ENCODE measurements around the gene RNF157. TPM values are rescaled to one million over a fixed set of nuclear protein-coding genes. Genes with fewer than 3 reads are reported as not detected.

The RNF157 gene
- total RNA-seq, 1 experiment from 2014 or later: 4.0 TPM

- in situ Hi-C loops (cut with HindIII; ENCODE audit: low pct_unique_long_range_greater_than_20kb, low sequenced_read_pairs): no loop called here
Observed at GRCh38 chr17:76196675-76197074, 43.6 kb downstream of the RNF157 start.

DNA sequence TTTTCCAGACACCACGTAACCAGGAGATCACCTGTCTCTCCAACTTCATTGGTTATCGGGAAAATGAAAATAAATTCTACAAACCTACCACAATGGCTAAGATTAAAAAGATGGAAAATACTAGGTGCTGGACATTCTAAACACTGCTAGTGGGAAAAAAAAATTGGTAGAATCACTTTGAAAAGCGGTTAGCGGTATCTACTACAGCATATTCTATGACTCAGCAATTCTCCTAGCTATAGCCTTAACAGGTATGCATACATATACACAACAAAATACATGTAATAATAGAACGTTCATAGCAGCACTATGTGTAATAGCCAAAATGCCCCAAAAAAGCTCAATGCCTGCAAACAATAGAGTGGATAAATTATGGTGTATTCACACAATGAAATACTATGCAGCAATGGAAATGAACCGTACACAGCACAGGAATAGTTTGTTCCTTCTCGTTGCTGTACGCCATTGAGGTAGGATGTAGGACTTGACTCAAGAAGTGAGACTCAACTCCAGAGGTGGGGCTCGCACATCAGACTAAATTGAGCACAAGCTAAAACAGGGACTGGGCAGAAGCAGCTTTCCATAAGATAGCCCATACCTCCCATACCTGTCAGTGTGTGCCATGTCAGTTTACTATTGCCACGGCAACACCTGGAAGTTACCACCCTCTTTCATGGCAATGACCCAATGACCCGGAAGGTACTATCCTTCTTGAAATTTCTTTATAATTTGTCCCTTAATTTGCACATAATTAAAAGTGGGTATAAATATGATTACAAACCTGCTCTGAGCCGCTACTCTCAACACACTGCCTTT is 44.8 kb downstream of the RNF157 start:
- Histone ChIP-seq H3K4me3 (ENCODE audit: low read depth in 2 of 2, low read length in 2 of 2) (no peak overlapping the region), H3K27ac (ENCODE audit: low read length) (no peak overlapping the region), H3K4me1 (ENCODE audit: control insufficient read depth, insufficient read depth, low read length) (no peaks in the 10 kb centered on the region), H3K36me3 (ENCODE audit: control insufficient read depth, insufficient read depth, low read length) (no peaks in the 10 kb centered on the region), H3K27me3 (ENCODE audit: control insufficient read depth, insufficient read depth, low read length) (no peaks in the 10 kb centered on the region), H3K9me3 (ENCODE audit: control insufficient read depth, insufficient read depth, low read depth, low read length) (no peaks in the 10 kb centered on the region)
- no peak for ATAC-seq
- in situ Hi-C loops (cut with HindIII; ENCODE audit: low pct_unique_long_range_greater_than_20kb, low sequenced_read_pairs): no loop called here
- no peak for DNase-seq (ENCODE audit: low read depth, low spot score)
- intact Hi-C loops (cut with micrococcal nuclease; ENCODE audit: unreplicated experiment): no loop called here
- ChIA-PET POLR2A (no interaction called here), CTCF (interaction anchor here (0.5 kb wide), 1 partner anchor 74 kb away, joined by 3 read pairs; no protein-coding TSS in a partner anchor)
- no TSS peak for BruUV-seq (replicated peaks)
- TF ChIP-seq SIN3A (IDR thresholded peaks at IDR 0.05; ENCODE audit: borderline replicate concordance, insufficient read depth, low read depth, low read length) (no peak), TCF7L2 (IDR thresholded peaks at IDR 0.05; ENCODE audit: low read depth, low read length) (no peak), POLR2AphosphoS5 (IDR thresholded peaks at IDR 0.05; ENCODE audit: low read depth, low read length) (no peak)
- TF ChIP-seq, protein P1, sequence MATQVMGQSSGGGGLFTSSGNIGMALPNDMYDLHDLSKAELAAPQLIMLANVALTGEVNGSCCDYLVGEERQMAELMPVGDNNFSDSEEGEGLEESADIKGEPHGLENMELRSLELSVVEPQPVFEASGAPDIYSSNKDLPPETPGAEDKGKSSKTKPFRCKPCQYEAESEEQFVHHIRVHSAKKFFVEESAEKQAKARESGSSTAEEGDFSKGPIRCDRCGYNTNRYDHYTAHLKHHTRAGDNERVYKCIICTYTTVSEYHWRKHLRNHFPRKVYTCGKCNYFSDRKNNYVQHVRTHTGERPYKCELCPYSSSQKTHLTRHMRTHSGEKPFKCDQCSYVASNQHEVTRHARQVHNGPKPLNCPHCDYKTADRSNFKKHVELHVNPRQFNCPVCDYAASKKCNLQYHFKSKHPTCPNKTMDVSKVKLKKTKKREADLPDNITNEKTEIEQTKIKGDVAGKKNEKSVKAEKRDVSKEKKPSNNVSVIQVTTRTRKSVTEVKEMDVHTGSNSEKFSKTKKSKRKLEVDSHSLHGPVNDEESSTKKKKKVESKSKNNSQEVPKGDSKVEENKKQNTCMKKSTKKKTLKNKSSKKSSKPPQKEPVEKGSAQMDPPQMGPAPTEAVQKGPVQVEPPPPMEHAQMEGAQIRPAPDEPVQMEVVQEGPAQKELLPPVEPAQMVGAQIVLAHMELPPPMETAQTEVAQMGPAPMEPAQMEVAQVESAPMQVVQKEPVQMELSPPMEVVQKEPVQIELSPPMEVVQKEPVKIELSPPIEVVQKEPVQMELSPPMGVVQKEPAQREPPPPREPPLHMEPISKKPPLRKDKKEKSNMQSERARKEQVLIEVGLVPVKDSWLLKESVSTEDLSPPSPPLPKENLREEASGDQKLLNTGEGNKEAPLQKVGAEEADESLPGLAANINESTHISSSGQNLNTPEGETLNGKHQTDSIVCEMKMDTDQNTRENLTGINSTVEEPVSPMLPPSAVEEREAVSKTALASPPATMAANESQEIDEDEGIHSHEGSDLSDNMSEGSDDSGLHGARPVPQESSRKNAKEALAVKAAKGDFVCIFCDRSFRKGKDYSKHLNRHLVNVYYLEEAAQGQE (IDR thresholded peaks at IDR 0.05; ENCODE audit: insufficient read depth in 1 of 2, low read depth in 2 of 2, low read length in 1 of 2): no peak

More at GRCh38 chr17:76196675-76197074, 43.6 kb downstream of the RNF157 start:
- TF ChIP-seq, protein P2, sequence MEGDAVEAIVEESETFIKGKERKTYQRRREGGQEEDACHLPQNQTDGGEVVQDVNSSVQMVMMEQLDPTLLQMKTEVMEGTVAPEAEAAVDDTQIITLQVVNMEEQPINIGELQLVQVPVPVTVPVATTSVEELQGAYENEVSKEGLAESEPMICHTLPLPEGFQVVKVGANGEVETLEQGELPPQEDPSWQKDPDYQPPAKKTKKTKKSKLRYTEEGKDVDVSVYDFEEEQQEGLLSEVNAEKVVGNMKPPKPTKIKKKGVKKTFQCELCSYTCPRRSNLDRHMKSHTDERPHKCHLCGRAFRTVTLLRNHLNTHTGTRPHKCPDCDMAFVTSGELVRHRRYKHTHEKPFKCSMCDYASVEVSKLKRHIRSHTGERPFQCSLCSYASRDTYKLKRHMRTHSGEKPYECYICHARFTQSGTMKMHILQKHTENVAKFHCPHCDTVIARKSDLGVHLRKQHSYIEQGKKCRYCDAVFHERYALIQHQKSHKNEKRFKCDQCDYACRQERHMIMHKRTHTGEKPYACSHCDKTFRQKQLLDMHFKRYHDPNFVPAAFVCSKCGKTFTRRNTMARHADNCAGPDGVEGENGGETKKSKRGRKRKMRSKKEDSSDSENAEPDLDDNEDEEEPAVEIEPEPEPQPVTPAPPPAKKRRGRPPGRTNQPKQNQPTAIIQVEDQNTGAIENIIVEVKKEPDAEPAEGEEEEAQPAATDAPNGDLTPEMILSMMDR (IDR thresholded peaks at IDR 0.05): no peak
- Histone ChIP-seq H3K27ac (ENCODE audit: low read length) (no peak overlapping the region), H3K27me3 (ENCODE audit: control insufficient read depth, insufficient read depth, low read length) (no peaks in the 10 kb centered on the region), H3K4me3 (ENCODE audit: low read depth in 2 of 2, low read length in 2 of 2) (no peak overlapping the region), H3K4me1 (ENCODE audit: control insufficient read depth, insufficient read depth, low read length) (no peaks in the 10 kb centered on the region), H3K36me3 (ENCODE audit: control insufficient read depth, insufficient read depth, low read length) (no peaks in the 10 kb centered on the region), H3K9me3 (ENCODE audit: control insufficient read depth, insufficient read depth, low read depth, low read length) (no peaks in the 10 kb centered on the region)
- DNase-seq (ENCODE audit: low read depth, low spot score): no peak
- no TSS peak for BruUV-seq (replicated peaks)
- POLR2A ChIA-PET: interaction anchor here (0.7 kb wide), 1 partner anchor 78 kb away, joined by 5 read pairs; no protein-coding TSS in a partner anchor
- intact Hi-C loops (cut with micrococcal nuclease; ENCODE audit: unreplicated experiment): no loop called here
- CTCF ChIA-PET: interaction anchor here (0.5 to 0.7 kb wide), 2 partner anchors 41 to 49 kb away, joined by 4 to 6 read pairs; no protein-coding TSS in a partner anchor
- ATAC-seq: no peak

DNA sequence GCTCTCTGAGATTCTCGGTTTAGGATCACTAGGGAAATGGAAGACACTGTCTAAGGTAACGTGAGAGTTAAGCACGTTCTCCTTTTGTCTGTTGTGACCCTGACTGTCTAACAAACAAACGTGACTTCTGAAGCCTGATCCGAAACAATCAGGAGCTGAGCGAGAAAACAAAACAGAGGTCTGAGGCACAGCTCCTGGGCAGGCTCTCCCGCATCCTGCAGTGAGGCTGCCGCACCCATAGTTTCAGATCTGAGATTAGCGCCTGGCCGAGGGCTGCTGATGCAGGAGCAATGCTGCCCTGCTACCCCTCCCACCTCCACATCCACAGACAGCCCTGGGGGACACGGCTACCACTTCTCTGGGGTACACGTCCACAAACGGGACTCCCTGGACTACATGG is 46.7 kb downstream of the RNF157 start:
- H3K4me3 ChIP-seq (ENCODE audit: low read depth in 2 of 2, low read length in 2 of 2): no peak overlapping the region
- CTCF ChIA-PET: interaction anchor here (0.5 kb wide), 1 partner anchor 446 kb away, joined by 7 read pairs; no protein-coding TSS in a partner anchor
- no peaks in the 10 kb centered on the region for H3K27me3 ChIP-seq (ENCODE audit: control insufficient read depth, insufficient read depth, low read length)
- POLR2A ChIA-PET: no interaction called here
- no peaks in the 10 kb centered on the region for H3K4me1 ChIP-seq (ENCODE audit: control insufficient read depth, insufficient read depth, low read length)
- no peak for ATAC-seq
- DNase-seq (ENCODE audit: low read depth, low spot score): no peak
- no TSS peak for BruUV-seq (replicated peaks)
- intact Hi-C loops (cut with micrococcal nuclease; ENCODE audit: unreplicated experiment): no loop called here
- H3K27ac ChIP-seq (ENCODE audit: low read length): no peak overlapping the region
- H3K36me3 ChIP-seq (ENCODE audit: control insufficient read depth, insufficient read depth, low read length): no peaks in the 10 kb centered on the region
- in situ Hi-C loops (cut with HindIII; ENCODE audit: low pct_unique_long_range_greater_than_20kb, low sequenced_read_pairs): no loop called here
- no peaks in the 10 kb centered on the region for H3K9me3 ChIP-seq (ENCODE audit: control insufficient read depth, insufficient read depth, low read depth, low read length)
- TF ChIP-seq TCF7L2 (IDR thresholded peaks at IDR 0.05; ENCODE audit: low read depth, low read length): no peak
- no peak for TF ChIP-seq SIN3A (IDR thresholded peaks at IDR 0.05; ENCODE audit: borderline replicate concordance, insufficient read depth, low read depth, low read length)
- TF ChIP-seq, protein P2 (IDR thresholded peaks at IDR 0.05): no peak
- TF ChIP-seq, protein P1 (IDR thresholded peaks at IDR 0.05; ENCODE audit: insufficient read depth in 1 of 2, low read depth in 2 of 2, low read length in 1 of 2): no peak
- TF ChIP-seq POLR2AphosphoS5 (IDR thresholded peaks at IDR 0.05; ENCODE audit: low read depth, low read length): no peak

Data from Panc1 (cell line).